Trophoblast cell (in vitro differentiated cells and primary cell): ENCODE results near the gene SRPK2.

ENCODE experiments used
- DNase-seq, 2 donors: peaks; one replicate each; pipeline ENCODE4 v3.0.0-alpha.2; 2016
- H2AFZ ChIP-seq: 2 replicates; pipeline ENCODE4 v1.6.1; 2013; ENCODE audit warnings: low read length, moderate library complexity, mild to moderate bottlenecking; ENCODE audit not compliant: insufficient read depth, poor library complexity
- H2AK5ac ChIP-seq: 2 replicates; pipeline ENCODE4 v1.6.1; 2013; ENCODE audit warnings: mild to moderate bottlenecking, low read length
- H2BK120ac ChIP-seq: 2 replicates; pipeline ENCODE4 v1.6.1; 2013; ENCODE audit warnings: low read length, mild to moderate bottlenecking, moderate library complexity; ENCODE audit not compliant: insufficient read depth, poor library complexity
- H2BK12ac ChIP-seq: 2 replicates; pipeline ENCODE4 v1.6.1; 2013; ENCODE audit warnings: mild to moderate bottlenecking, low read length, moderate library complexity
- H2BK5ac ChIP-seq: 2 replicates; pipeline ENCODE4 v1.6.1; 2013; ENCODE audit warnings: low read length, low read depth, moderate library complexity, mild to moderate bottlenecking; ENCODE audit not compliant: poor library complexity
- H3K14ac ChIP-seq: 2 replicates; pipeline ENCODE4 v1.6.1; 2013; ENCODE audit warnings: mild to moderate bottlenecking, low read length
- H3K18ac ChIP-seq: 2 replicates; pipeline ENCODE4 v1.6.1; 2013; ENCODE audit warnings: mild to moderate bottlenecking, low read length
- H3K23ac ChIP-seq: 2 replicates; pipeline ENCODE4 v1.6.1; 2013; ENCODE audit warnings: low read length
- H3K27ac ChIP-seq: 2 replicates; pipeline ENCODE4 v1.5.1; 2013; ENCODE audit warnings: low read depth, mild to moderate bottlenecking, inconsistent platforms, low read length, moderate library complexity
- H3K27me3 ChIP-seq: 2 replicates; pipeline ENCODE4 v1.6.1; 2013; ENCODE audit warnings: inconsistent platforms, mild to moderate bottlenecking, low read length, moderate library complexity; ENCODE audit not compliant: insufficient read depth
- H3K36me3 ChIP-seq, 2 experiments: 1 replicate in 1 of 2; 2 replicates in 1 of 2; pipeline ENCODE4 v1.6.1; 2013; ENCODE audit warnings: low read length in 2 of 2, mild to moderate bottlenecking in 2 of 2, moderate library complexity in 1 of 2; ENCODE audit not compliant: insufficient read depth in 2 of 2, control insufficient read depth in 1 of 2
- H3K4ac ChIP-seq: 2 replicates; pipeline ENCODE4 v1.6.1; 2013; ENCODE audit warnings: low read depth, mild to moderate bottlenecking, low read length, moderate library complexity
- H3K4me1 ChIP-seq, 2 experiments: 1 replicate in 1 of 2; 2 replicates in 1 of 2; pipeline ENCODE4 v1.6.1; 2013; ENCODE audit warnings: low read length in 2 of 2, mild to moderate bottlenecking in 2 of 2, moderate library complexity in 1 of 2; ENCODE audit not compliant: insufficient read depth in 2 of 2, control insufficient read depth in 1 of 2
- H3K4me2 ChIP-seq: 2 replicates; pipeline ENCODE4 v1.6.1; 2013; ENCODE audit warnings: inconsistent platforms, mild to moderate bottlenecking, low read length, moderate library complexity
- H3K4me3 ChIP-seq: 2 replicates; pipeline ENCODE4 v1.5.1; 2013; ENCODE audit warnings: mild to moderate bottlenecking, low read depth, low read length, inconsistent platforms
- H3K79me1 ChIP-seq: one replicate; pipeline ENCODE4 v1.6.1; 2013; ENCODE audit warnings: low read length
- H3K79me2 ChIP-seq: 2 replicates; pipeline ENCODE4 v1.6.1; 2013; ENCODE audit warnings: low read length, mild to moderate bottlenecking; ENCODE audit not compliant: control insufficient read depth, insufficient read depth, poor library complexity
- H3K9ac ChIP-seq: 2 replicates; pipeline ENCODE4 v1.6.1; 2013; ENCODE audit warnings: mild to moderate bottlenecking, low read length
- H3K9me3 ChIP-seq: 2 replicates; pipeline ENCODE4 v1.6.1; 2013; ENCODE audit warnings: low read depth, mild to moderate bottlenecking, control low read depth, inconsistent platforms, low read length; ENCODE audit not compliant: insufficient read depth
- H4K12ac ChIP-seq: 2 replicates; pipeline ENCODE4 v1.6.1; 2013; ENCODE audit warnings: low read depth, mild to moderate bottlenecking, low read length, moderate library complexity
- H4K8ac ChIP-seq: 2 replicates; pipeline ENCODE4 v1.6.1; 2013; ENCODE audit warnings: low read depth, mild to moderate bottlenecking, low read length, moderate library complexity
- H4K91ac ChIP-seq: one replicate; pipeline ENCODE4 v1.6.1; 2013; ENCODE audit warnings: low read depth, mild to moderate bottlenecking, low read length, moderate library complexity
- WGBS: extraction: QIAGEN DNeasy Blood & Tissue Kit; methylation state at CpG from one replicate; pipeline ENCODE4 v1.1.7; 2013; ENCODE audit warnings: missing lambda C conversion rate; ENCODE audit not compliant: insufficient read length, insufficient coverage; ENCODE audit errors: extremely low coverage; 5-methylcytosine and 5-hydroxymethylcytosine counted together

The SRPK2 gene

DNA sequence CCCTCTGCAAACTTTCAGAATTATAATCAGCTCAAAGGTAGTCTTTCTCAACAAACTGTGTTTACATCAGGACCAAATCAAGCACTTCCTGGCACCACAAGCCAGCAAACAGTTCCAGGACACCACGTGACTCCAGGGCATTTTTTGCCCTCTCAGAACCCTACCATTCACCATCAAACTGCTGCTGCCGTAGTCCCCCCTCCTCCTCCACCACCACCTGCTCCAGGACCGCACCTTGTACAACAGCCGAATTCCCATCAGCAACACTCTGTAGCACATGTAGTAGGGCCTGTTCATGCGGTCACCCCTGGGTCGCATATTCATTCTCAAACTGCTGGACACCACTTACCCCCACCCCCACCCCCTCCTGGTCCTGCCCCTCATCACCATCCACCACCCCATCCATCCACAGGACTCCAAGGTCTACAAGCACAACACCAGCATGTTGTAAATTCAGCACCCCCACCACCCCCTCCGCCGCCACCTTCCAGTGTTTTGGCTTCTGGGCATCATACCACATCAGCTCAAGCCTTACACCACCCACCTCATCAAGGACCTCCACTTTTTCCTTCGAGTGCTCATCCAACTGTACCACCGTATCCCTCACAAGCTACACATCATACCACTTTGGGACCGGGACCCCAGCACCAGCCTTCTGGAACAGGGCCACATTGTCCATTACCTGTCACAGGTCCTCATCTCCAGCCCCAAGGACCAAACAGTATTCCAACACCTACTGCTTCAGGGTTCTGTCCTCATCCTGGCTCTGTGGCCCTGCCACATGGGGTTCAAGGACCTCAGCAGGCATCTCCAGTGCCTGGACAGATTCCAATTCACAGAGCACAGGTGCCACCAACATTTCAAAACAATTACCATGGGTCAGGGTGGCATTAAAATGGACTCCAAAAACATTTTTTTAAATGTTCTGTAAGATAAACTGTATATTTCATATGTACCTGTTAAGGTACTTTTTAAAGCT lies 276.0 kb downstream of the SRPK2 start:
- Histone ChIP-seq H3K9me3 (no peaks in the 10 kb centered on the region), H3K4me3 (peak overlapping the region; percentile 9), H3K9ac (peak overlapping the region; percentile 67), H3K14ac (no peak overlapping the region), H4K8ac (no peak overlapping the region), H3K79me1 (no peaks in the 10 kb centered on the region), H2AFZ (no peak overlapping the region), H4K12ac (no peak overlapping the region), H4K91ac (no peak overlapping the region), H3K4me1 (no peaks in the 10 kb centered on the region), H2BK5ac (no peak overlapping the region), H3K27me3 (no peaks in the 10 kb centered on the region), H2BK120ac (no peak overlapping the region), H3K4me2 (no peak overlapping the region), H2AK5ac (no peak overlapping the region), H3K36me3 (peaks cover 19 to 27% of the 10 kb centered on the region in 2 experiments), H3K27ac (no peak overlapping the region), H3K79me2 (no peaks in the 10 kb centered on the region), H3K18ac (no peak overlapping the region), H3K4ac (no peak overlapping the region), H3K23ac (no peak overlapping the region), H2BK12ac (no peak overlapping the region)
- no peak for DNase-seq
- WGBS = no CpG with 5 or more reads among the region's 11 CpGs

GRCh38 chr7:105107458-105107857 lies 281.3 kb downstream of the SRPK2 start:
- DNase-seq = no peak
- Histone ChIP-seq H3K4ac (no peak overlapping the region), H3K36me3 (peaks cover 22 to 38% of the 10 kb centered on the region in 2 experiments), H3K18ac (no peak overlapping the region), H4K8ac (no peak overlapping the region), H3K27ac (no peak overlapping the region), H4K12ac (no peak overlapping the region), H3K4me2 (no peak overlapping the region), H3K79me2 (no peaks in the 10 kb centered on the region), H3K9me3 (no peaks in the 10 kb centered on the region), H3K4me3 (no peak overlapping the region), H2AK5ac (no peak overlapping the region), H2BK120ac (no peak overlapping the region), H3K4me1 (no peaks in the 10 kb centered on the region), H3K27me3 (no peaks in the 10 kb centered on the region), H2BK5ac (no peak overlapping the region), H2AFZ (no peak overlapping the region), H3K14ac (no peak overlapping the region), H2BK12ac (no peak overlapping the region), H3K79me1 (no peaks in the 10 kb centered on the region), H3K9ac (no peak overlapping the region), H4K91ac (no peak overlapping the region), H3K23ac (no peak overlapping the region)
- no CpG with 5 or more reads among the region's 9 CpGs for WGBS

GRCh38 chr7:105106473-105106872 lies 282.2 kb downstream of the SRPK2 start:
- Histone ChIP-seq H3K4ac (no peak overlapping the region), H3K27ac (no peak overlapping the region), H2AK5ac (no peak overlapping the region), H3K79me2 (no peaks in the 10 kb centered on the region), H3K36me3 (peaks cover 15 to 29% of the 10 kb centered on the region in 2 experiments), H3K27me3 (no peaks in the 10 kb centered on the region), H3K79me1 (no peaks in the 10 kb centered on the region), H3K4me1 (no peaks in the 10 kb centered on the region), H3K23ac (no peak overlapping the region), H2AFZ (no peak overlapping the region), H3K4me3 (no peak overlapping the region), H2BK120ac (no peak overlapping the region), H2BK5ac (no peak overlapping the region), H3K4me2 (no peak overlapping the region), H3K9me3 (no peaks in the 10 kb centered on the region), H3K9ac (no peak overlapping the region), H4K91ac (no peak overlapping the region), H3K14ac (no peak overlapping the region), H3K18ac (no peak overlapping the region), H4K12ac (no peak overlapping the region), H2BK12ac (no peak overlapping the region), H4K8ac (no peak overlapping the region)
- DNase-seq = no peak
- no CpG with 5 or more reads among the region's 6 CpGs for WGBS

DNA sequence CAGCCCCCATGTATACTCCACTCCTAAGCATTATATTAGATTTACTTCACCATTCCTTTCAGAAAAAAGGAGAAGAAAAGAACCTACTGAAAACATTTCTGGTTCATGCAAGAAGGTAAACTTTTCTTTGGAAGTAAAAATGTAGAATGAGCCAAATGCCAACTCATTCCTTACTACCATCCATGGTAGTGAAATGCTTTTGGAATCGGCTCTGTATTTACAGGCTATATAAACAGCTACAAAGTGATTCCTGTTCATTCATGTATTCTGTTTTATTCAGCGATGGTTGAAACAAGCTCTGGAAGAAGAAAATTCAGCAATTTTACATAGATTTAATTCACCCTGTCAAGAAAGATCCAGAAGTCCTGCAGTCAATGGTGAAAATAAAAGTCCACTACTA lies 283.1 kb downstream of the SRPK2 start:
- Histone ChIP-seq H3K18ac (no peak overlapping the region), H3K4me1 (no peaks in the 10 kb centered on the region), H2BK12ac (no peak overlapping the region), H4K91ac (no peak overlapping the region), H3K79me1 (no peaks in the 10 kb centered on the region), H3K9me3 (no peaks in the 10 kb centered on the region), H2BK5ac (no peak overlapping the region), H4K8ac (no peak overlapping the region), H3K27ac (no peak overlapping the region), H3K23ac (no peak overlapping the region), H3K4me2 (no peak overlapping the region), H2AFZ (no peak overlapping the region), H3K9ac (no peak overlapping the region), H3K4ac (no peak overlapping the region), H3K27me3 (no peaks in the 10 kb centered on the region), H2BK120ac (no peak overlapping the region), H3K4me3 (no peak overlapping the region), H4K12ac (no peak overlapping the region), H3K14ac (no peak overlapping the region), H2AK5ac (no peak overlapping the region), H3K79me2 (no peaks in the 10 kb centered on the region), H3K36me3 (peaks cover 15 to 29% of the 10 kb centered on the region in 2 experiments)
- DNase-seq = no peak
- WGBS = no CpG with 5 or more reads among the region's 2 CpGs
